GM21515 (cell line): ENCODE results near the gene STAT1.
A peak's percentile ranks its signal among the peaks of the same experiment; 100 is the strongest.

Experiments
- ATAC-seq: cut with Tn5 transposase; IDR thresholded peaks from one replicate; pipeline ENCODE4 v1.9.1; 2021; ENCODE audit not compliant: unreplicated experiment

STAT1 gene

GRCh38 chr2:191032588-191033429 lies 18.8 kb upstream of the STAT1 start:
- ATAC-seq: no peak

- ATAC-seq: no peak
Measured at GRCh38 chr2:191031256-191031655, 17.3 kb upstream of the STAT1 start.

- peak; percentile 94 for ATAC-seq
Measured at GRCh38 chr2:191030521-191031154, 16.7 kb upstream of the STAT1 start.

- ATAC-seq: no peak
Measured at GRCh38 chr2:191029280-191029950, 15.4 kb upstream of the STAT1 start.

- no peak for ATAC-seq
Measured at GRCh38 chr2:191026377-191026776, 12.4 kb upstream of the STAT1 start.

GRCh38 chr2:191025135-191025534 lies 11.2 kb upstream of the STAT1 start:
- ATAC-seq: no peak

- ATAC-seq: no peak
Measured at GRCh38 chr2:191023235-191023679, 9.3 kb upstream of the STAT1 start.

- peak; percentile 22 for ATAC-seq
Measured at GRCh38 chr2:191020742-191021381, 6.9 kb upstream of the STAT1 start.

GRCh38 chr2:191020221-191020741 lies 6.3 kb upstream of the STAT1 start:
- peak; percentile 76 for ATAC-seq

- ATAC-seq: no peak
Measured at GRCh38 chr2:191019376-191019775, 5.4 kb upstream of the STAT1 start.

- peak; percentile 10 for ATAC-seq
Measured at GRCh38 chr2:191018643-191019119, 4.7 kb upstream of the STAT1 start.

GRCh38 chr2:191018048-191018447 lies 4.1 kb upstream of the STAT1 start:
- no peak for ATAC-seq

- no peak for ATAC-seq
Measured at GRCh38 chr2:191015831-191016230, 1.9 kb upstream of the STAT1 start.

GRCh38 chr2:191015239-191015638 lies 1.3 kb upstream of the STAT1 start:
- ATAC-seq: no peak

GRCh38 chr2:191014653-191015020 lies 666 bp upstream of the STAT1 start:
- no peak for ATAC-seq

- no peak for ATAC-seq
Measured at GRCh38 chr2:191013682-191013931, 364 bp downstream of the STAT1 start.

GRCh38 chr2:191012845-191013681 lies 908 bp downstream of the STAT1 start:
- no peak for ATAC-seq

GRCh38 chr2:191012346-191012745 lies 1.6 kb downstream of the STAT1 start:
- no peak for ATAC-seq

- no peak for ATAC-seq
Measured at GRCh38 chr2:191010887-191011885, 2.8 kb downstream of the STAT1 start.
